Measurements from ENCODE around the gene CMTM4.
A peak's percentile ranks its signal among the peaks of the same experiment; 100 is the strongest.

The CMTM4 gene

GRCh38 chr16:66580605-66581209 lies 115.8 kb downstream of the CMTM4 start:
- peak overlapping the region; percentile 34 for H2AFZ ChIP-seq
- peak overlapping the region; percentile 24 for H3K27ac ChIP-seq
- no peaks in the 10 kb centered on the region for H3K79me2 ChIP-seq
- H3K9ac ChIP-seq = no peak overlapping the region
- H3K9me3 ChIP-seq (ENCODE audit: control insufficient read depth, low read length) = no peaks in the 10 kb centered on the region
- H3K36me3 ChIP-seq (ENCODE audit: control insufficient read depth, insufficient read depth, low read length) = no peaks in the 10 kb centered on the region
- TF ChIP-seq, protein P1, sequence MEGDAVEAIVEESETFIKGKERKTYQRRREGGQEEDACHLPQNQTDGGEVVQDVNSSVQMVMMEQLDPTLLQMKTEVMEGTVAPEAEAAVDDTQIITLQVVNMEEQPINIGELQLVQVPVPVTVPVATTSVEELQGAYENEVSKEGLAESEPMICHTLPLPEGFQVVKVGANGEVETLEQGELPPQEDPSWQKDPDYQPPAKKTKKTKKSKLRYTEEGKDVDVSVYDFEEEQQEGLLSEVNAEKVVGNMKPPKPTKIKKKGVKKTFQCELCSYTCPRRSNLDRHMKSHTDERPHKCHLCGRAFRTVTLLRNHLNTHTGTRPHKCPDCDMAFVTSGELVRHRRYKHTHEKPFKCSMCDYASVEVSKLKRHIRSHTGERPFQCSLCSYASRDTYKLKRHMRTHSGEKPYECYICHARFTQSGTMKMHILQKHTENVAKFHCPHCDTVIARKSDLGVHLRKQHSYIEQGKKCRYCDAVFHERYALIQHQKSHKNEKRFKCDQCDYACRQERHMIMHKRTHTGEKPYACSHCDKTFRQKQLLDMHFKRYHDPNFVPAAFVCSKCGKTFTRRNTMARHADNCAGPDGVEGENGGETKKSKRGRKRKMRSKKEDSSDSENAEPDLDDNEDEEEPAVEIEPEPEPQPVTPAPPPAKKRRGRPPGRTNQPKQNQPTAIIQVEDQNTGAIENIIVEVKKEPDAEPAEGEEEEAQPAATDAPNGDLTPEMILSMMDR (IDR thresholded peaks at IDR 0.05) = no peak
- no peak overlapping the region for H3K4me2 ChIP-seq (ENCODE audit: low read length)
- no peak overlapping the region for H3K4me3 ChIP-seq (ENCODE audit: low read depth, low read length)
- no peaks in the 10 kb centered on the region for H3K27me3 ChIP-seq (ENCODE audit: control insufficient read depth, insufficient read depth, low read length)
- H3K4me1 ChIP-seq = peaks cover 15% of the 10 kb centered on the region

DNA sequence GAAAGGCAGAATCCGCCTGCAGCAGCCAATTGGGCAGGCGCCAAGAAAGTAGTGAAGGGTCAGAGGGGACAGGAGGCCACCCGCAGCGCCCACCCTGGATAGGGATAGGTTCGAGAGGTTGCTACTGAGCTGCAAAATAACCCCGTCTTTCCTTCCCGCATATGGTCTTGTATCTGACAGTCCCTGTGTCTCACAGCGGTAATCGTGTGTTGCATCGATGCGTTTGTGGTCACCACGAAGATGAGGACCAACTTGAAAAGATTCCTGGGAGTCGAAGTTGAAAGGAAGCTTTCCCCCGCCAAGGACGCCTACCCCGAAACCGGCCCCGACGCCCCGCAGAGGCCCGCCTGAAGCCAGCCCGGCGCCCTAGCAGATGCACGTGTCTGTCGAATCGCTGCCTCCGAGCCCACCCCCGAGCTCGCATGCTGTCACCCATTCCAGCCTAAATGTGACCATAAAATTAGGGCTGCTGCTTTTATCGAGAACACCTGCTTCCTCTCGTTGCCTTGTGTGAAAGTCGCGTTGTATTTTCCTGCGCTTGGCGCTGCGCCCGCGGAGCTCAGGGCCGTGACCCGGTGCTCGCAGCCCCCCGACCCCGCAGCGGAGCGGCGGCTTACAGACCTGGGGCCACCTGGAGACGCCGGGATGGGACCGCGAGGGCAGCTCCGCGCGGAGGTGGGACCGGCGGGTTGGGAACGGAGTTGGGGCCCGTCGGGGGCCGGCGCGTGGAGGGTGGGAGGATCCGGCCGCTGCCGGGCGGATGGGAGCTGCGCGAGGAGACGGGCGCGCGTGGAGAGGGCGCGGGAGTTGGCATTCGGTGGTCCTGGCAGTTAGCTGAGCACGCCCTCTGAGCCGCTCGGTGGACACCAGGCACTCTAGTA lies 117.7 kb downstream of the CMTM4 start, which contains the start of gene CMTM2:
CMTM2 (plus strand) TSS at position 813 of the 881 bp plus-strand sequence. CDS start 145 bp downstream, outside the sequence.
- Histone ChIP-seq H3K36me3 (ENCODE audit: control insufficient read depth, insufficient read depth, low read length) (no peaks in the 10 kb centered on the region), H3K4me2 (ENCODE audit: low read length) (no peak within 1 kb of the TSS), H3K27me3 (ENCODE audit: control insufficient read depth, insufficient read depth, low read length) (no peaks in the 10 kb centered on the region), H3K9ac (no peak within 1 kb of the TSS), H3K4me3 (ENCODE audit: low read depth, low read length) (no peak within 1 kb of the TSS), H3K9me3 (ENCODE audit: control insufficient read depth, low read length) (no peaks in the 10 kb centered on the region), H2AFZ (no peak within 1 kb of the TSS), H3K4me1 (peaks cover 15% of the 10 kb centered on the region), H3K27ac (no peak within 1 kb of the TSS), H3K79me2 (no peaks in the 10 kb centered on the region)
- TF ChIP-seq, protein P1 (IDR thresholded peaks at IDR 0.05) = no peak

DNA sequence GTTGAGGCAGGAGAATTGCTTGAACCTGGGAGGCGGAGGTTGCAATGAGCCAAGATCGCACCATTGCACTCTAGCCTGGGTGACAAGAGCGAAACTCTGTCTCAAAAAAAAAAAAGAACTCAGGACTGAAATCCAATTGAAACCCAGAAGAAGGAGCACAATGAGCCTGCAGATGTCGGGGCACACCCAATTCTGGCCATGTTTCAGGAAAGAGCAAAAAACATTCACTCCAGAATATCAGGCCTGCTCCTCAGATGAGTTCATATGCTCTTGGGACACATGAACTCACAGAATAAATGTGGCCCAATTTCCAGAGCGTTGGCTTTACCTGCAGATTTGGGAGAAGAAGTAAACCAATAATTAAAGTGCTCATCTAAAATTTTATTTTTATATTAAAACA lies 120.2 kb downstream of the CMTM4 start:
- Histone ChIP-seq H3K79me2 (no peaks in the 10 kb centered on the region), H2AFZ (no peak overlapping the region), H3K4me3 (ENCODE audit: low read depth, low read length) (no peak overlapping the region), H3K36me3 (ENCODE audit: control insufficient read depth, insufficient read depth, low read length) (no peaks in the 10 kb centered on the region), H3K9me3 (ENCODE audit: control insufficient read depth, low read length) (no peaks in the 10 kb centered on the region), H3K27me3 (ENCODE audit: control insufficient read depth, insufficient read depth, low read length) (no peaks in the 10 kb centered on the region), H3K9ac (no peak overlapping the region), H3K4me1 (peaks cover 11% of the 10 kb centered on the region), H3K27ac (no peak overlapping the region), H3K4me2 (ENCODE audit: low read length) (no peak overlapping the region)
- TF ChIP-seq, protein P1 (IDR thresholded peaks at IDR 0.05) = no peak

- H3K4me2 ChIP-seq (ENCODE audit: low read length) = no peak overlapping the region
- H3K9ac ChIP-seq = no peak overlapping the region
- H2AFZ ChIP-seq = no peak overlapping the region
- no peaks in the 10 kb centered on the region for H3K9me3 ChIP-seq (ENCODE audit: control insufficient read depth, low read length)
- H3K79me2 ChIP-seq = no peaks in the 10 kb centered on the region
- H3K27ac ChIP-seq = no peak overlapping the region
- H3K4me1 ChIP-seq = no peaks in the 10 kb centered on the region
- TF ChIP-seq, protein P1 (IDR thresholded peaks at IDR 0.05) = no peak
- no peaks in the 10 kb centered on the region for H3K36me3 ChIP-seq (ENCODE audit: control insufficient read depth, insufficient read depth, low read length)
- no peaks in the 10 kb centered on the region for H3K27me3 ChIP-seq (ENCODE audit: control insufficient read depth, insufficient read depth, low read length)
- H3K4me3 ChIP-seq (ENCODE audit: low read depth, low read length) = no peak overlapping the region
These were observed 121.5 kb downstream of the CMTM4 start for GRCh38 chr16:66575060-66575459.

All from parathyroid adenoma (tissue), 2 donors.